ENCODE data around the gene HDGF.

GRCh38 chr1:156760796-156761104, 9.3 kb upstream of the HDGF start:
- TF ChIP-seq CTCF (IDR thresholded peaks at IDR 0.05; ENCODE audit: poor library complexity): no peak
- no peak for TF ChIP-seq EZH2 (IDR thresholded peaks at IDR 0.05; ENCODE audit: borderline replicate concordance)
- no peak for TF ChIP-seq EZH2phosphoT487 (IDR thresholded peaks at IDR 0.05; ENCODE audit: low read depth, severe bottlenecking, unreplicated experiment)

Data from hepatocyte (in vitro differentiated cells).